ENCODE measurements around the gene MAP3K20. TPM values are rescaled to one million over a fixed set of nuclear protein-coding genes. Genes with fewer than 3 reads are reported as not detected.

The MAP3K20 gene
- total and polyA plus RNA-seq, 2 donors from 2014 or later, result 3.9 to 25.6 TPM

DNA sequence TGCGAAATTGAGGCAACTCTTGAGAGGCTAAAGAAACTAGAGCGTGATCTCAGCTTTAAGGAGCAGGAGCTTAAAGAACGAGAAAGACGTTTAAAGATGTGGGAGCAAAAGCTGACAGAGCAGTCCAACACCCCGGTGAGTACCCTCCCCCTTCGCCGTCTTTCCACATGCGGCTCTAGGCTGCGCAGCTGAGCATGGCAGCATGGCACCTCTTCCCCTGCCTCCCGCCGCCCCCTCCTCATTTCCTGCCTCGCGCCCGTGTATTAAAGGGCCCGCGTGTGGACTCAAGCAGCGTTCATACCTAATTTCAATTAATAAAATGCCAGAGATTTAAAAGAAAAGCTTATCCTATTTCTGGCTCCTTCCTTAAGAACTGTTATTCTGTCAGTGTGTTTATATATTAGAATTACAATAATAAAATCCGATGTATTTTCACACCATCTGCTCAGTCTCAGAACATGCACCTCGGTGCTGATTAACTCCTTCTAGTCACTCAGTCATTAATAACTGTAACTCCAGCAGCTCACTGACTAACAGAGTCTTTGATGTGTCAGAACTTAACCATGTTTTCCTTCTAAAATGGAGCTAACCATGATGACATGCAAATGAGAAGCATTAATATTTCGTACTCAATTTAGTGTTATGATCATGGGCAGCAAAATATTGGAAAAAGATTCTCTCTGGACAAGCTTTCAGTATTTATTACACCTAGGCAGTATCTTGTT lies 141.6 kb downstream of the MAP3K20 start:
- FAIRE-seq, result no peak
- TF ChIP-seq, protein P1, sequence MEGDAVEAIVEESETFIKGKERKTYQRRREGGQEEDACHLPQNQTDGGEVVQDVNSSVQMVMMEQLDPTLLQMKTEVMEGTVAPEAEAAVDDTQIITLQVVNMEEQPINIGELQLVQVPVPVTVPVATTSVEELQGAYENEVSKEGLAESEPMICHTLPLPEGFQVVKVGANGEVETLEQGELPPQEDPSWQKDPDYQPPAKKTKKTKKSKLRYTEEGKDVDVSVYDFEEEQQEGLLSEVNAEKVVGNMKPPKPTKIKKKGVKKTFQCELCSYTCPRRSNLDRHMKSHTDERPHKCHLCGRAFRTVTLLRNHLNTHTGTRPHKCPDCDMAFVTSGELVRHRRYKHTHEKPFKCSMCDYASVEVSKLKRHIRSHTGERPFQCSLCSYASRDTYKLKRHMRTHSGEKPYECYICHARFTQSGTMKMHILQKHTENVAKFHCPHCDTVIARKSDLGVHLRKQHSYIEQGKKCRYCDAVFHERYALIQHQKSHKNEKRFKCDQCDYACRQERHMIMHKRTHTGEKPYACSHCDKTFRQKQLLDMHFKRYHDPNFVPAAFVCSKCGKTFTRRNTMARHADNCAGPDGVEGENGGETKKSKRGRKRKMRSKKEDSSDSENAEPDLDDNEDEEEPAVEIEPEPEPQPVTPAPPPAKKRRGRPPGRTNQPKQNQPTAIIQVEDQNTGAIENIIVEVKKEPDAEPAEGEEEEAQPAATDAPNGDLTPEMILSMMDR (IDR thresholded peaks at IDR 0.05; ENCODE audit: borderline replicate concordance, extremely low read depth, insufficient read depth), result no peak

DNA sequence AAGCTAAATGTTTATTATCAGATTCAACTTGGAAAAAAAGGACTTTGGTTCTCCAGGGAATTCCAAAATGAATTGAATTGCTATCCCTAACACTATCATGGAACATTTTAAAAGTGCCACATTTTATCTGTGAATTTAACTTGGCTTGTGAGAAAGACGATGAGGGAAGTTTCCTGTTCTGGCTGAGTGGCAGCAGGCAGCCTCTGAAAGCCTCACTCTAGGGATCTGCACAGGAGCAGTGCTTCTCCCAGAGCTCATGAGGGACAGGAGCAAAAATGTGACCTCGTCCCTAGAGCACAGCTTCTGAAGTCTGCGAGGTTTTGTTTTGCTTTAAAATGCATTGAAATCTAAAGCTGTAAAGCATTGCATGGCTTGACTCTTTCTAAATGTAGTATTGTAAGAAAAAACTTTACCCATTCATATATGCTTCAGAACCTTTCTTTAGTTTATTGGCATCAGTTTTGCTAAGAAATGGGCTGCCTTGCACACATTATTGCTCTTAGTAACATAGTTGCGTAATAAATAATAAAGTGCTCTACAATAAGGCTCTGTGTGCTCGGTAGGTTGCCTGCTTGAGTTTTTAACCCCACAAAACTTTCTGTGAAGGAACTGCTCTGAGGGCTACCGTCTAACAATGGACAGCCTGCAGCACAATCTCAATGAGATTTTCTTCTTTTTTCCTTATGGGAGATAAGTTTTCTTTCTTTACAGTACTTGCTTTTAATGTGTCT lies 142.8 kb downstream of the MAP3K20 start:
- H3K9me3 ChIP-seq (ENCODE audit: control insufficient read depth in 2 of 3, insufficient read depth in 1 of 3, low read length in 3 of 3), result no peaks in the 10 kb centered on the region
- no peak overlapping the region for H3K27ac ChIP-seq (ENCODE audit: low read depth in 2 of 2, low read length in 2 of 2)
- intact Hi-C loops (cut with DNase I), result no loop called here
- no peak overlapping the region for H3K9ac ChIP-seq (ENCODE audit: low read length in 3 of 3)
- TF ChIP-seq, protein P1 (IDR thresholded peaks at IDR 0.05; ENCODE audit: borderline replicate concordance, extremely low read depth, insufficient read depth), result no peak
- no peak overlapping the region for H3K4me3 ChIP-seq (ENCODE audit: low read length in 3 of 3)
- FAIRE-seq (no peak), DNase-seq (peak in 1 of 5 donors; percentile 14)
- H3K36me3 ChIP-seq (ENCODE audit: control insufficient read depth in 2 of 3, insufficient read depth in 3 of 3, low read length in 3 of 3), result no peaks in the 10 kb centered on the region
- H3K4me1 ChIP-seq (ENCODE audit: control insufficient read depth in 2 of 3, insufficient read depth in 2 of 3, low read depth in 1 of 3, low read length in 3 of 3), result no peaks in the 10 kb centered on the region
- H3K27me3 ChIP-seq (ENCODE audit: control insufficient read depth, insufficient read depth, low read length), result no peaks in the 10 kb centered on the region

More for the DNA sequence above, 141.6 kb downstream of the MAP3K20 start:
- no peak overlapping the region for H3K9ac ChIP-seq (ENCODE audit: low read length in 3 of 3)
- peak in 1 of 5 donors; percentile 13 for DNase-seq
- no peak overlapping the region for H3K27ac ChIP-seq (ENCODE audit: low read depth in 2 of 2, low read length in 2 of 2)
- intact Hi-C loops (cut with DNase I), result no loop called here
- no peaks in the 10 kb centered on the region for H3K27me3 ChIP-seq (ENCODE audit: control insufficient read depth, insufficient read depth, low read length)
- H3K36me3 ChIP-seq (ENCODE audit: control insufficient read depth in 2 of 3, insufficient read depth in 3 of 3, low read length in 3 of 3), result no peaks in the 10 kb centered on the region
- H3K4me3 ChIP-seq (ENCODE audit: low read length in 3 of 3), result no peak overlapping the region
- H3K9me3 ChIP-seq (ENCODE audit: control insufficient read depth in 2 of 3, insufficient read depth in 1 of 3, low read length in 3 of 3), result no peaks in the 10 kb centered on the region
- H3K4me1 ChIP-seq (ENCODE audit: control insufficient read depth in 2 of 3, insufficient read depth in 2 of 3, low read depth in 1 of 3, low read length in 3 of 3), result no peaks in the 10 kb centered on the region

DNA sequence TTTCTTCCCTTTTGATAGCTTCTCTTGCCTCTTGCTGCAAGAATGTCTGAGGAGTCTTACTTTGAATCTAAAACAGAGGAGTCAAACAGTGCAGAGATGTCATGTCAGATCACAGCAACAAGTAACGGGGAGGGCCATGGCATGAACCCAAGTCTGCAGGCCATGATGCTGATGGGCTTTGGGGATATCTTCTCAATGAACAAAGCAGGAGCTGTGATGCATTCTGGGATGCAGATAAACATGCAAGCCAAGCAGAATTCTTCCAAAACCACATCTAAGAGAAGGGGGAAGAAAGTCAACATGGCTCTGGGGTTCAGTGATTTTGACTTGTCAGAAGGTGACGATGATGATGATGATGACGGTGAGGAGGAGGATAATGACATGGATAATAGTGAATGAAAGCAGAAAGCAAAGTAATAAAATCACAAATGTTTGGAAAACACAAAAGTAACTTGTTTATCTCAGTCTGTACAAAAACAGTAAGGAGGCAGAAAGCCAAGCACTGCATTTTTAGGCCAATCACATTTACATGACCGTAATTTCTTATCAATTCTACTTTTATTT lies 145.6 kb downstream of the MAP3K20 start:
- no peaks in the 10 kb centered on the region for H3K27me3 ChIP-seq (ENCODE audit: control insufficient read depth, insufficient read depth, low read length)
- no peaks in the 10 kb centered on the region for H3K36me3 ChIP-seq (ENCODE audit: control insufficient read depth in 2 of 3, insufficient read depth in 3 of 3, low read length in 3 of 3)
- no peak overlapping the region for H3K9ac ChIP-seq (ENCODE audit: low read length in 3 of 3)
- H3K4me3 ChIP-seq (ENCODE audit: low read length in 3 of 3), result no peak overlapping the region
- no peak overlapping the region for H3K27ac ChIP-seq (ENCODE audit: low read depth in 2 of 2, low read length in 2 of 2)
- FAIRE-seq (no peak), DNase-seq (no peak)
- intact Hi-C loops (cut with DNase I), result no loop called here
- TF ChIP-seq, protein P1 (IDR thresholded peaks at IDR 0.05; ENCODE audit: borderline replicate concordance, extremely low read depth, insufficient read depth), result no peak
- H3K9me3 ChIP-seq (ENCODE audit: control insufficient read depth in 2 of 3, insufficient read depth in 1 of 3, low read length in 3 of 3), result no peaks in the 10 kb centered on the region
- no peaks in the 10 kb centered on the region for H3K4me1 ChIP-seq (ENCODE audit: control insufficient read depth in 2 of 3, insufficient read depth in 2 of 3, low read depth in 1 of 3, low read length in 3 of 3)

All from kidney (tissue), 14 donors.